Measurements from ENCODE around the gene PRKCE. TPM values are rescaled to one million over a fixed set of nuclear protein-coding genes. Genes with fewer than 3 reads are reported as not detected.

The PRKCE gene
- total and polyA plus RNA-seq, 4 donors, result 2.5 to 38.6 (median 5.8) TPM

DNA sequence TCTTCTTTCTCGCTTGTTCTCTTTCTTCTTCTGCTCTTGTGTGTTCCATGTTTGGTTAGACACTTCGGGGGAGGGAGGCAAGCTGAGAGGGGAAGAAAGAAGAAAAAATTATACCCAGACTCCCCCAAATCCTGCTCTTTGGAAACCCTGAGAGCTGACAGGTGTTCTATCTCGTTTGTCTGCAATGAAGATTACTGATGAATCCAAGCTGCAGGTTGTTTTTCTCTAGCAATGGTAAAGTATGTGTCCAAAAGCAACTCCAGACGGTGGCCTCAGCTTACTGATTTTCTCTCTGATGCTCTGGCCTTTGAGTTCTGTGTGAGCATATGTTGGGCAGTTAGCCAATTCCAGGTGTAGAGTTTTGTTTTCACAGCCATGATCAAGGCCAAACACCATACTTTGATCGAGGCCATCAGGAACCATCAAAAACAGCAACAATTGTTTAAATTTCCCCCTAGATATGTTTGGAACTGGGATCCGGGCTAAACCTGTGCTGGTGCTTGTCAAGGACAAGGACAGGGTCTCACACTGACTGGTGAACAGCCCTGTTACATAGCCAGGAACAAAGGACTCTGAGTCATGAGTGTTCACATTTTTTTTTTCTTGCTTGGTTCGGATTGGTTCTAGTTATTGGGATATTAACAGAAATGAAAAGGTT lies 142.0 kb downstream of the PRKCE start:
- no peak overlapping the region for H3K4me3 ChIP-seq (ENCODE audit: low read depth in 1 of 3, low read length in 3 of 3)
- no peaks in the 10 kb centered on the region for H3K27me3 ChIP-seq (ENCODE audit: control insufficient read depth in 4 of 4, insufficient read depth in 4 of 4, low read length in 3 of 4)
- no peak for DNase-seq (ENCODE audit: low spot score)
- H3K4me1 ChIP-seq (ENCODE audit: control insufficient read depth in 4 of 4, insufficient read depth in 4 of 4, low read length in 3 of 4), result no peaks in the 10 kb centered on the region
- no peak overlapping the region for H3K9ac ChIP-seq (ENCODE audit: low read depth in 1 of 2, low read length in 2 of 2)
- TF ChIP-seq HNF4A (conservative IDR thresholded peaks at IDR 0.05) (no peak), YY1 (IDR thresholded peaks at IDR 0.05) (no peak), JUND (IDR thresholded peaks at IDR 0.05) (no peak), SP1 (IDR thresholded peaks at IDR 0.05) (no peak), HNF4G (IDR thresholded peaks at IDR 0.05) (no peak), GABPA (IDR thresholded peaks at IDR 0.05 in 1 of 2, conservative IDR thresholded peaks at IDR 0.05 in 1 of 2) (no peak), FOXA1 (IDR thresholded peaks at IDR 0.05) (no peak), EGR1 (IDR thresholded peaks at IDR 0.05; ENCODE audit: low read depth in 2 of 2) (no peak), RAD21 (IDR thresholded peaks at IDR 0.05) (no peak), FOXA2 (IDR thresholded peaks at IDR 0.05) (no peak), TAF1 (conservative IDR thresholded peaks at IDR 0.05) (no peak)
- TF ChIP-seq, protein P1, sequence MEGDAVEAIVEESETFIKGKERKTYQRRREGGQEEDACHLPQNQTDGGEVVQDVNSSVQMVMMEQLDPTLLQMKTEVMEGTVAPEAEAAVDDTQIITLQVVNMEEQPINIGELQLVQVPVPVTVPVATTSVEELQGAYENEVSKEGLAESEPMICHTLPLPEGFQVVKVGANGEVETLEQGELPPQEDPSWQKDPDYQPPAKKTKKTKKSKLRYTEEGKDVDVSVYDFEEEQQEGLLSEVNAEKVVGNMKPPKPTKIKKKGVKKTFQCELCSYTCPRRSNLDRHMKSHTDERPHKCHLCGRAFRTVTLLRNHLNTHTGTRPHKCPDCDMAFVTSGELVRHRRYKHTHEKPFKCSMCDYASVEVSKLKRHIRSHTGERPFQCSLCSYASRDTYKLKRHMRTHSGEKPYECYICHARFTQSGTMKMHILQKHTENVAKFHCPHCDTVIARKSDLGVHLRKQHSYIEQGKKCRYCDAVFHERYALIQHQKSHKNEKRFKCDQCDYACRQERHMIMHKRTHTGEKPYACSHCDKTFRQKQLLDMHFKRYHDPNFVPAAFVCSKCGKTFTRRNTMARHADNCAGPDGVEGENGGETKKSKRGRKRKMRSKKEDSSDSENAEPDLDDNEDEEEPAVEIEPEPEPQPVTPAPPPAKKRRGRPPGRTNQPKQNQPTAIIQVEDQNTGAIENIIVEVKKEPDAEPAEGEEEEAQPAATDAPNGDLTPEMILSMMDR (IDR thresholded peaks at IDR 0.05; ENCODE audit: low read depth, low read length, missing input control), result no peak
- TF ChIP-seq, protein P2, sequence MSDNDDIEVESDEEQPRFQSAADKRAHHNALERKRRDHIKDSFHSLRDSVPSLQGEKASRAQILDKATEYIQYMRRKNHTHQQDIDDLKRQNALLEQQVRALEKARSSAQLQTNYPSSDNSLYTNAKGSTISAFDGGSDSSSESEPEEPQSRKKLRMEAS (IDR thresholded peaks at IDR 0.05), result no peak
- TF ChIP-seq, protein P3, sequence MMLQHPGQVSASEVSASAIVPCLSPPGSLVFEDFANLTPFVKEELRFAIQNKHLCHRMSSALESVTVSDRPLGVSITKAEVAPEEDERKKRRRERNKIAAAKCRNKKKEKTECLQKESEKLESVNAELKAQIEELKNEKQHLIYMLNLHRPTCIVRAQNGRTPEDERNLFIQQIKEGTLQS (IDR thresholded peaks at IDR 0.05), result no peak
- TF ChIP-seq, protein P4, sequence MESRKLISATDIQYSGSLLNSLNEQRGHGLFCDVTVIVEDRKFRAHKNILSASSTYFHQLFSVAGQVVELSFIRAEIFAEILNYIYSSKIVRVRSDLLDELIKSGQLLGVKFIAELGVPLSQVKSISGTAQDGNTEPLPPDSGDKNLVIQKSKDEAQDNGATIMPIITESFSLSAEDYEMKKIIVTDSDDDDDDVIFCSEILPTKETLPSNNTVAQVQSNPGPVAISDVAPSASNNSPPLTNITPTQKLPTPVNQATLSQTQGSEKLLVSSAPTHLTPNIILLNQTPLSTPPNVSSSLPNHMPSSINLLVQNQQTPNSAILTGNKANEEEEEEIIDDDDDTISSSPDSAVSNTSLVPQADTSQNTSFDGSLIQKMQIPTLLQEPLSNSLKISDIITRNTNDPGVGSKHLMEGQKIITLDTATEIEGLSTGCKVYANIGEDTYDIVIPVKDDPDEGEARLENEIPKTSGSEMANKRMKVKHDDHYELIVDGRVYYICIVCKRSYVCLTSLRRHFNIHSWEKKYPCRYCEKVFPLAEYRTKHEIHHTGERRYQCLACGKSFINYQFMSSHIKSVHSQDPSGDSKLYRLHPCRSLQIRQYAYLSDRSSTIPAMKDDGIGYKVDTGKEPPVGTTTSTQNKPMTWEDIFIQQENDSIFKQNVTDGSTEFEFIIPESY (IDR thresholded peaks at IDR 0.05), result no peak
- TF ChIP-seq, protein P5, sequence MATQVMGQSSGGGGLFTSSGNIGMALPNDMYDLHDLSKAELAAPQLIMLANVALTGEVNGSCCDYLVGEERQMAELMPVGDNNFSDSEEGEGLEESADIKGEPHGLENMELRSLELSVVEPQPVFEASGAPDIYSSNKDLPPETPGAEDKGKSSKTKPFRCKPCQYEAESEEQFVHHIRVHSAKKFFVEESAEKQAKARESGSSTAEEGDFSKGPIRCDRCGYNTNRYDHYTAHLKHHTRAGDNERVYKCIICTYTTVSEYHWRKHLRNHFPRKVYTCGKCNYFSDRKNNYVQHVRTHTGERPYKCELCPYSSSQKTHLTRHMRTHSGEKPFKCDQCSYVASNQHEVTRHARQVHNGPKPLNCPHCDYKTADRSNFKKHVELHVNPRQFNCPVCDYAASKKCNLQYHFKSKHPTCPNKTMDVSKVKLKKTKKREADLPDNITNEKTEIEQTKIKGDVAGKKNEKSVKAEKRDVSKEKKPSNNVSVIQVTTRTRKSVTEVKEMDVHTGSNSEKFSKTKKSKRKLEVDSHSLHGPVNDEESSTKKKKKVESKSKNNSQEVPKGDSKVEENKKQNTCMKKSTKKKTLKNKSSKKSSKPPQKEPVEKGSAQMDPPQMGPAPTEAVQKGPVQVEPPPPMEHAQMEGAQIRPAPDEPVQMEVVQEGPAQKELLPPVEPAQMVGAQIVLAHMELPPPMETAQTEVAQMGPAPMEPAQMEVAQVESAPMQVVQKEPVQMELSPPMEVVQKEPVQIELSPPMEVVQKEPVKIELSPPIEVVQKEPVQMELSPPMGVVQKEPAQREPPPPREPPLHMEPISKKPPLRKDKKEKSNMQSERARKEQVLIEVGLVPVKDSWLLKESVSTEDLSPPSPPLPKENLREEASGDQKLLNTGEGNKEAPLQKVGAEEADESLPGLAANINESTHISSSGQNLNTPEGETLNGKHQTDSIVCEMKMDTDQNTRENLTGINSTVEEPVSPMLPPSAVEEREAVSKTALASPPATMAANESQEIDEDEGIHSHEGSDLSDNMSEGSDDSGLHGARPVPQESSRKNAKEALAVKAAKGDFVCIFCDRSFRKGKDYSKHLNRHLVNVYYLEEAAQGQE (IDR thresholded peaks at IDR 0.05), result no peak
- 77% methylated on average over 7 of the region's 7 CpGs for WGBS
- no peaks in the 10 kb centered on the region for H3K36me3 ChIP-seq (ENCODE audit: control insufficient read depth in 4 of 4, insufficient read depth in 3 of 4, low read depth in 1 of 4, low read length in 3 of 4)
- H3K9me3 ChIP-seq (ENCODE audit: control insufficient read depth in 4 of 4, low read length in 3 of 4), result no peaks in the 10 kb centered on the region
- H3K27ac ChIP-seq (ENCODE audit: low read depth in 1 of 2, low read length in 2 of 2), result no peak overlapping the region

All from liver (tissue), 9 donors.